Panc1 (cell line): ENCODE measurements around the gene PRAMEF15.
"Not testable (repeated sequence)": the region's sequence is repeated elsewhere in the genome, so short reads cannot be mapped to it uniquely, and the experiment has no call there.

Experiments used
- CTCF ChIP-seq: fragments of 450-650 bp; IDR thresholded peaks from 2 replicates; pipeline ENCODE4 v1.5.1; 2017; ENCODE audit warnings: mild to moderate bottlenecking
- POLR2AphosphoS5 ChIP-seq: IDR thresholded peaks from 2 replicates; pipeline ENCODE4 v1.6.1; 2012; ENCODE audit warnings: mild to moderate bottlenecking, low read depth, low read length, moderate library complexity
- REST ChIP-seq, 2 experiments: IDR thresholded peaks; 2 replicates each; pipeline ENCODE4 v1.6.1; 2011 to 2012; ENCODE audit warnings: low read depth in 2 of 2, control low read depth in 1 of 2, low read length in 1 of 2, mild to moderate bottlenecking in 1 of 2, moderate library complexity in 1 of 2; ENCODE audit not compliant: insufficient read depth in 1 of 2
- SIN3A ChIP-seq: IDR thresholded peaks from 2 replicates; pipeline ENCODE4 v1.6.1; 2012; ENCODE audit warnings: low read depth, mild to moderate bottlenecking, low read length, moderate library complexity, borderline replicate concordance; ENCODE audit not compliant: insufficient read depth
- TCF7L2 ChIP-seq: IDR thresholded peaks from 2 replicates; pipeline ENCODE4 v1.6.1; 2011; ENCODE audit warnings: mild to moderate bottlenecking, low read depth, low read length, inconsistent platforms

GRCh38 chr1:13298699-13299098, 16.7 kb upstream of the PRAMEF15 start:
- TF ChIP-seq CTCF; POLR2AphosphoS5; REST (IDR thresholded peaks at IDR 0.05; ENCODE audit: insufficient read depth in 1 of 2, low read depth in 2 of 2, low read length in 1 of 2); TCF7L2; SIN3A: not testable (repeated sequence)
